HG03060 (cell line): Measurements from ENCODE around the gene RHBDF2.

Experiments
- ATAC-seq: cut with Tn5 transposase; IDR thresholded peaks from one replicate; pipeline ENCODE4 v1.9.1; 2021; ENCODE audit warnings: low read depth, moderate number of reproducible peaks; ENCODE audit not compliant: unreplicated experiment

Gene RHBDF2

GRCh38 chr17:76422860-76423259 is 78.4 kb downstream of the RHBDF2 start:
- no peak for ATAC-seq

DNA sequence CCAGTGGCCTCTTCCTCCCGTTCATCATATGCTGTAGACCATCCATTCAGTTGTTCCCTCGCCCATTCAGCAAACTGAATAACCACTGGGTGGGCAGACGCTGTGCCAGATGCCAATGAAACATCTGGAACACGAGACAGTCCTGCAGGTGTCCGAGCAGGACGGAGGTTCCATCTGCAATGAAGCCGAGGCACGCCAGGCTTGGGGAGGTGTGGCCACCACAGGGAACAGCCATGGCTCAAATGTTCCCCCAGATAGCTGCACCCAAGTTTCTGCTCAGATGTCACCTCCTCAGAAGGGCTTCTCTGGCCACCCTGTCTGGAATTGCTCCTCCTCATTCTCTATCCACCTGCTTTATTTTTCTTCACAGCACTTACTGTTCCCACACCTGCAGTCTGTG is 78.8 kb downstream of the RHBDF2 start:
- no peak for ATAC-seq

DNA sequence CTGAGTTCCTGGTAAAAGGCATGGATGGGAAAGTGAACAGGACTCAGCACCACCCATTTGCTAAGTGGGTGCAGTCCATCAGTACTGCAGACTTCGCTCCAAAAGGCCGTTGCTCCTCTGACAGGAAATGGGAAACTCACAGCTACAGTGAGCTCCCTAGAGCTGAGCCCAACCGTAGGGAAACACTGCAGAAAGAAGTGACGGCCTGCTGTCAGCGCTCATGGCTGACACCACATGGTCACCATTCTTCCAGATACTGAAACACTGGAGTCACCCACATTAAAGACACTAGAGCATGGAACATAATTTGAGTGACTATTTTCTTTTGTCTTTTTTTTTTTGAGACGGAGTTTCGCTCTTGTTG is 80.2 kb downstream of the RHBDF2 start:
- no peak for ATAC-seq
